Adipose tissue (tissue), 3 donors: ENCODE measurements around the gene SPEG. TPM values are rescaled to one million over a fixed set of nuclear protein-coding genes. Genes with fewer than 3 reads are reported as not detected.

Experiments used
- H3K27ac ChIP-seq: one replicate; pipeline ENCODE4 v1.5.1; 2013; ENCODE audit warnings: low read depth, low read length
- WGBS, 3 donors: extraction: QIAGEN DNeasy Blood & Tissue Kit; methylation state at CpG; one replicate each; pipeline ENCODE4 v1.1.7; 2013; 5-methylcytosine and 5-hydroxymethylcytosine counted together
- polyA plus RNA-seq, 3 donors: library from polyadenylated mRNA; stranded (reverse); fragments of 200-250 nt; gene quantifications; one replicate each; pipeline ENCODE4 v1.2.3, GENCODE V29; 2013
- donor health status: healthy with polysubstance abuse.
- donor health status: Bipolar disorder and iron deficiency.
- donor health status: healthy.

SPEG gene
- polyA plus RNA-seq, 3 donors: 3.4 to 22.5 (median 6.8) TPM

DNA sequence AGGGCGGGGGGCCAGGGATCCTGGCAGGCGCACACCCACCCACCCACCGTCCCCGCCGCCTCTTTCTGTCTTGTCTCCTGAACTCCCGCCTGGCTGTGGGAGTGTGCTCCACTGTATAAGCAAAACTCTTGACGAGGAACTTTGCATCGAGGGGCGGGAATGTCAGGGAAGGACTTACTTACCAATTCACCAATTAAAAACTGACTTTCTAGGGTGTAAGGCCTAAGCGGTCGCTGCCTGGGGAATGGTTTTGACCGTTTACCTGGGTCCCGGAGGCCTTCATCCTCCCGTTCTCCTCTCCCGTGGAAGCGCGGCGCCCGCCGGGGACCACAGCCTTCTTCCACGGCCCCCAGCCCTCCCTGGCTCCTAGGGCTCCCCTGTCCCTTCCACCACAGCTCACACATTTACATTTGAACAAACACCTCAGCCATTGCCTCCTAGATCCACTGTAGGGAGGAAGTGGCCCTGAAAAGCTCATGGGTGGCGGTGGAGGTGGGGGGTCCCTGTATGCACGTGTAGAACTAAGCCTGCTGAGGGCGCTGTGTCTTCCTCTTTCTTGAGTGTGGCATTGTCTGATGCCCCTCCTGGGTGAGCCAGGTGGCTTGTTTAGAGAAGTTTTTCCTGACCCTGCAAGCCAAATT lies 88.5 kb downstream of the SPEG start:
- WGBS, 3 donors: 15 to 28% (median 18%) methylated on average over 23 to 24 of the region's 24 CpGs
- no peak overlapping the region for H3K27ac ChIP-seq

DNA sequence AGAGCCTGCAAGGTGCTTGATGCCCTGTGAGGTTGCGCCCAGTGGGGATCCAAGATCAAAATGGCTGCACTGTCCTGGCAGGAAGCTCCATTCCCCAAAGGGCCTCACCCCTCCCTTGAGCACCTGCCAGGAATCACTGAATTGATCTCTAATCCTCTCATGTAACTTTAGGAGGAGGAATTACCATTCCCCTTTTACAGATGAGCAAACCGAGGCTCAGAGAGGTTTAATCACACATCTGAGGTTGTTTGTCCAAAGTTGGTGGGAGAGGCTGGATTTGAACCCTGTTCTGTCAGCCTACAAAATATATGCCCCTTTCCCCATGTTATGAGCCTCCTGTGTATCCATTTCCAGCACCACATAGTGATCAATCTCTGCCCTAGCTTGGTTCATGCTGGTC lies 90.2 kb downstream of the SPEG start:
- no peak overlapping the region for H3K27ac ChIP-seq
- 91 to 97% (median 93%) methylated on average over 2 of the region's 2 CpGs for WGBS, 3 donors

DNA sequence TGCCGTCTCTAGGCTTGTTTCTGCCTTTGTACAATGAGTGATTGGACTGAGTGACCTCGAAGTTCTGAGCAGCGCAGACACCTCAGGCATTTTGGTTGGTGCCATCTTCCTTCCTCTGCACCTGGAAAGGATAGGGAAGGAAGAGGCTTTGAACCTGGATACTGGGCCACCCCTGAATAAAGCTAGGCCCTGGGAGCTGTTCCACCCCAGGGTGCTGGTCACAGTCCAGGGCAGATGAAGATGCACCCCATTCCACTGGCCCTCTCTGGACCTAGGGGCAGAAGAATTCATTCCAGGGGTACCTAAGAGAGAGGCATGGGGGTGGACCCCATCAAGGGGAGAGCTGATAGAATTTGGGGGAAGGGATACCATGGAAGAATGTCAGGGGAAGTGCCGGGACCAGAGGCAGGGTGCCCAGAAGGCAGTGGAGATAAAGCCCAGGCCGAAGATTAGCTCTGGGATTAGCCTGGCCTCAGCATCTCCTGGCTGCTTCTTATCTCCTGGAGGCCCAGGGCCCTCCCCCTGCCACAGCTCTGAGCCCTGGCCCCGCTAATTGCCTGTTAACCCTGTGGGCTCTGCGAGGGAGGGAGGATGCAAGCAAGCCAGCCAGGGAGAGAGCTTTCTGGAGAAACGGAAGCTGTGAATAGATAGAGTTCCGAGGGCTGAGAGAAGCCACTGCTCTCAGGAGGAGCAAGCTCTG lies 91.0 kb downstream of the SPEG start:
- no peak overlapping the region for H3K27ac ChIP-seq
- 38 to 47% (median 45%) methylated on average over 9 of the region's 9 CpGs for WGBS, 3 donors

DNA sequence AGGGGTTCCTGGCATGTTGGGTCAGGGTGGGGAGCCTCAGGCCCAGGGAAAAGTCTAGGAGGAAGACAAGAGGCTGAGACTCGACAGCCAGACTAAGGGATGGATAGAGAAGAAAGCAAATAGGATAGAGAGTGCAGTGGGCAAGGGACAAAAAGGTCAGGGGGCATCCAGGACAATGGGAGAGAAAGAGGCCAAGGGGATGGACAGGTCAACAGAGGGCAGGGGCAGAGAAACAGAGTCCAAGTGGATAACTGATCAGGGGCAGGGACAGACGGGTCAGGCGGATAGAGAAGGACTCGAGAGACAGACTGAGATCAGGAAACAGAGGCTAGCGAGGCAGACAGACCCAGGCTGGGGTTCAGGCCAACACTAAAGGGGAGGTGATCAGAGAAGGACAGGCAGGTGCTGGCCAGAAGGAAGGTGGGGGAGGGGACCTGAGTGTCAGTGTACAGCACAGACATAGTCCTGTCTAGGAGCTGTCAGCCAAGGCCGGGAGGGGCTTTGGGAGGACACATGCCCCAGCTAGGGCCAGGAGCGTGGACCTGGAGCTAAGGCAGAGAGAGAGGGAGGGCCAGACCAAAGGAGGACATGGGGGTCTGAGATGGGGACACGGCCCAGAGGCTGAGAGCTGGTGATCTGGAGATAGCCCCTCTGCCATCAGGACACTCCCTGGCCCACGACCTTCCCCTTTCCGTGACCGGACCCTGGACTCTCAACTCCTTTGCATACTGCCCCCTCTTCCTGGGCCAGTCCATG lies 91.9 kb downstream of the SPEG start:
- 46 to 53% (median 49%) methylated on average over 10 to 11 of the region's 11 CpGs for WGBS, 3 donors
- no peak overlapping the region for H3K27ac ChIP-seq

DNA sequence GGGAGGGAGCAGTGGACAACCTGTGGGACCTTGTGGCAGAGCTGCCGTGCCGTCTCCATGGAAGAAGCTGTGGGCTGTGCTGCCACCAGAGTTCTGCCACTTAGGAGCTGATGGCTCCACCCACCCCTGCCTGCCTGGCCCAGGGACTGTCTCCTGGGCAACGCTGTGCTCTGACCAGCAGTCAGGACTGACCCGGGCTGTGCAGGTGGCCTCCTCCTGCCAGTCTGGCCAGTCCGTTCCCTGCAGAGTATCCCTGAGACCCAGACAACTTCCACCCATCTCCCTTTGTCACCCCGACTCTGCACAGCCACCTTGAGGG lies 92.4 kb downstream of the SPEG start:
- no peak overlapping the region for H3K27ac ChIP-seq
- 22 to 61% (median 60%) methylated on average over 6 of the region's 6 CpGs for WGBS, 3 donors

DNA sequence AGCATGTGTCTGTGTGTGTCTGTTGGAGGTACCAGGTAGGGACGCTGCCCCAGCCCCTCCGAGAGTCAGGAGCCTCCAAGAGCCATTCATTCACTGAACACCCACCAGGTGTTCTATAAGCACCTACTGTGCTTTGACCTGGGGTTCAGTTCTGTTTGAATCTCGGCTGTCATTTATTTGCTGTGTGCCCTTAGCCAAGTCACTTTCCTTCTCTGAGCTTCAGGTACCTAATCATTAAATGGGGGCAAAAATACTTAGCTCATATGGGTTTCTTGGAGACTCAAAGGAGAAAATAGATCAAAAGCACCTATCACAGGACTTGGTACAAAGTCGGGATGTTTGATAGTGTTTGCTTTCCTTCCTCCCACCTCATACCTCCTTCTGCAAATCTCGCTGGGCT lies 92.8 kb downstream of the SPEG start:
- H3K27ac ChIP-seq: no peak overlapping the region
- WGBS, 3 donors: 50 to 70% (median 62%) methylated on average over 5 of the region's 5 CpGs

DNA sequence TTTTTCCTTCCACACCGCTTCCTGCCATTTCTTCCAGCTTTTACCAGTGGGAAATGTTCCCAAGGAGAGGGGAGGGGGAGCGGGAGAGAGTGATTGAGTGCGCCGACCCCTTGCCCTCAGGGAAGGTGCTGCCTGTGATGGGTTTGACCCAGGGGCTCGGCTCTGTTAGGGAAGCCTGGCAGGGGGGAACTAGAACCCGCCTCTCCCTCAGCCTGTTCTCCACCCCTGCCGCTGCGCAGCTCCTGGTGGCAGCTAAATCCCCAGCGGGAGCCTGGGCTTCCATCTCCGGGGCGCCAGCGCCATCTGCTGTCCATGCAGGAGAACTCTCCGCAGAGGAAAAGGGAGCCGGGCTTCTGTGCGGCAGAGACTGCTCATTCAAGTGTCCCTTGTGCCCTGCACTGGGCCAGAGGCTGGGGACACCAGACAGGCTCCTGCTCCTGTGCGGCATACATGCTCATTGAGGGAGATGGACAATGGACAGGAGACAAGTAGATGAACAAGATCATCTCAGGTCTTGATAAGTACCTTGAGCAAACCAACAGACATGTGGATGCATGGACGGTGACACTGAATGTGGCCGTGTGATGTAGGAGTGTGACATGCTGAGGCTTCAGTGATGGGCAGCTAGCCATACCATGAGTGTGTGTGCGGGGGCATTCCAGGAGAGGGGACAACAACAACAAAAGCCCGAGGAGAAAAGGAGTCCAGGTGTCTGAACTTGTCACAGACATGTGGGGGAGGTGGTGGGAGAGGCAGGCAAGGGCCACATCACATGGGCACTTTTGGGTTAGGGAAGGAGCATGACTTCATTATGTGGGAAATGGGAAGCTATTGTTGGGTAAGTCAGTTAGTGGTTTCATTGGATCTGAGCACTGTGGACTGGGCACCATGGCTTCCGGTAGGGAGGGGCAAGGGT lies 95.7 kb downstream of the SPEG start:
- no peak overlapping the region for H3K27ac ChIP-seq
- 11 to 15% (median 14%) methylated on average over 21 of the region's 21 CpGs for WGBS, 3 donors

DNA sequence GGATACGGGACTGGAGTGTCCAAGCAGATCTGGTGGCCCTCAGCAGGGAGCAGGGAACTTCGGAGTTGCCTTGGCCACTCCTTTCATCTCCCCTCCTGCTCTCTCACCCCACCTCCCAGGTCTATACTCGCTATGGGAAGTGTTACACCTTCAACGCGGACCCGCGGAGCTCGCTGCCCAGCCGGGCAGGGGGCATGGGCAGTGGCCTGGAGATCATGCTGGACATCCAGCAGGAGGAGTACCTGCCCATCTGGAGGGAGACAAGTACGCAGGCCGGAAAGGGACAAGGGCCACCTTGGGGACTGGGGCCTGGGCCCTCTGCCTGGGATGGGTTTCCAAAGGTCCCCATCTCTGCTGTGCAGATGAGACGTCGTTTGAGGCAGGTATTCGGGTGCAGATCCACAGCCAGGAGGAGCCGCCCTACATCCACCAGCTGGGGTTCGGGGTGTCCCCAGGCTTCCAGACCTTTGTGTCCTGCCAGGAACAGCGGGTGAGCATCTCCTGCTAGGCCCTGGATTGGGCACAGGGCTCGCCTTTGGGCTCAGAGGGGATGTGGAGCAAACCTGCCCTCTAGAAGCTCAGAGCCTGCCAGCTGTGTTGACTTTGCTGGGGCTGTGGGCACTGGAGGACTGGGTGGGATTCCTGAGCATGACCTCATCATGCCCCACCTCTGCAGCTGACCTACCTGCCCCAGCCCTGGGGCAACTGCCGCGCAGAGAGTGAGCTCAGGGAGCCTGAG lies 97.2 kb downstream of the SPEG start:
- 74 to 80% (median 79%) methylated on average over 20 of the region's 20 CpGs for WGBS, 3 donors
- H3K27ac ChIP-seq: no peak overlapping the region

DNA sequence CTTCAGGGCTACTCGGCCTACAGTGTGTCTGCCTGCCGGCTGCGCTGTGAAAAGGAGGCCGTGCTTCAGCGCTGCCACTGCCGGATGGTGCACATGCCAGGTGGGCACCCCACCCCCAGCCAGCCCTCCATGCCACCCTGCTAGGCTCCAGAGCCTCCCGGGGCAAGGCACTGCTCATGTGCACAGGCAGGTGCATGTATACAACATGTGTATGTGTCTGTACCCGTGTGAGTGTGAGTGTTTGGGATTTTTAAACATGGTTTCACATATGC lies 97.7 kb downstream of the SPEG start:
- WGBS, 3 donors: 76 to 89% (median 80%) methylated on average over 8 of the region's 8 CpGs
- no peak overlapping the region for H3K27ac ChIP-seq

DNA sequence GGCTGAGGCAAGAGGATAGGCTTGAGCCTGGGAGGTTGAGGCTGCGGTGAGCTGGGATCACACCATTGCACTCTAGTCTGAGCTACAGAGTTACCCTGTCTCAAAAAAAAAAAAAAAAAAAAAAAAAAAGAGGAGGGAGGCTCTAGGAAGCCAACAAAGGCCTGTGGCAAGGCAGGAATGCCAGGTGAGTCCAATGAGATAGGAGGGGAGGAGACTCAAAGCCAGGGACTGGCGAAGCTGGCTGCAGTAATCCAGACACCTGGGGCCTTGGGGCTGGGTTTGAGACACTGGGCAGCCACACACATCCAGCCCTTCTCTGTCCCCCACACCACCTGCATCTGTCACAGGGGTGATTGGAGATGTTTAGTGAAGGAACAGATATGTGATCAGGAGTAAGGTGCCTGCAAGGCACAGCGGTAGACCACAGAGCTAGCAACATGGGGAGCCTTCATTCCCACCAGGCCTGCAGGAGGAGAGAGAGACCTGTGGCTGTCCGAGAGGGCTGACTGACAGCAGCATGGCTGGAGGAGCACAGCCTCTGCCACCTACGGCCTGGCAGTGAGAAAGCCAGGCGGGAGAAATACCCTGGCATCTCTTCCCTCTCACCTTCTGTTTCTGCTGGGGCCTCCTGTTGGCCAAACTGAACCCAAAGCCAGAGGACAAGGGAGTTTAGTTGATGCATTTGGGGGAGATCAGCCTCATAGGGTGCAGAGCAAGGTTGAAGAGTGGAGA lies 99.5 kb downstream of the SPEG start:
- H3K27ac ChIP-seq: no peak overlapping the region
- WGBS, 3 donors: 78 to 89% (median 88%) methylated on average over 6 of the region's 6 CpGs

DNA sequence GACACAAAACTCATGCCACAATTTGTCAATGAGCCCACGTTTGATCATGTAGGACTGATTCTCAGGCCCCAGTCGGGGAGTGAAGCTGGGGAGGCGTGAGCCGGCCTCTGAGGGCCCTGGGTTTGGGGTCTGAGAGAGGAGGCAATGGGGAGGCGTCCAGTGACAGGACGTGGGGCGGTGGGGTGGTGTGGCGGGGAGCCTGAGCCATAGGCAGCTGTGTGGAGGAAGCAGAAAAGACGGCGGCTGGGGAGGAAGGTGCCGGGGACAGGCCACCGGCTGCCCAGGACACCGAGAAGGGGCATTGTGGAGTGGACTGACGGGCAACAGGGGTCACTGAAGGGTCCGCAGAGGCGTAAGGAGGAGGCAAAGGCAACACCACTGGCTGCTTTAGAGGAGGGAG lies 101.8 kb downstream of the SPEG start:
- no peak overlapping the region for H3K27ac ChIP-seq
- WGBS, 3 donors: 73 to 84% (median 76%) methylated on average over 16 of the region's 16 CpGs

DNA sequence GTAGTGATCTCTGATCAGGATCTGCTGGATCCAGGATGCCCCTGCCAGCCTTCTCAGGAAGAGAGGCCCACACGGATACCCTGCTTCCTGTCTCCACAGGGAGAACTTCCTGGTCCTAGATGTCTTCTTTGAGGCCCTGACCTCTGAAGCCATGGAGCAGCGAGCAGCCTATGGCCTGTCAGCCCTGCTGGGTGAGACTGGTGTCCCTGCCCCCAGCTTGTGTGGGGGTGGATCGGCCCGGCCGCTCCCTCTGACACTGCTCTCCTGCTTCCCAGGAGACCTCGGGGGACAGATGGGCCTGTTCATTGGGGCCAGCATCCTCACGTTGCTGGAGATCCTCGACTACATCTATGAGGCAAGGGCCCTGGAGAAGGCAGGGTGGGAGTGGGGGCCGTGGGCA lies 102.3 kb downstream of the SPEG start:
- no peak overlapping the region for H3K27ac ChIP-seq
- WGBS, 3 donors: 48 to 66% (median 58%) methylated on average over 9 of the region's 9 CpGs

DNA sequence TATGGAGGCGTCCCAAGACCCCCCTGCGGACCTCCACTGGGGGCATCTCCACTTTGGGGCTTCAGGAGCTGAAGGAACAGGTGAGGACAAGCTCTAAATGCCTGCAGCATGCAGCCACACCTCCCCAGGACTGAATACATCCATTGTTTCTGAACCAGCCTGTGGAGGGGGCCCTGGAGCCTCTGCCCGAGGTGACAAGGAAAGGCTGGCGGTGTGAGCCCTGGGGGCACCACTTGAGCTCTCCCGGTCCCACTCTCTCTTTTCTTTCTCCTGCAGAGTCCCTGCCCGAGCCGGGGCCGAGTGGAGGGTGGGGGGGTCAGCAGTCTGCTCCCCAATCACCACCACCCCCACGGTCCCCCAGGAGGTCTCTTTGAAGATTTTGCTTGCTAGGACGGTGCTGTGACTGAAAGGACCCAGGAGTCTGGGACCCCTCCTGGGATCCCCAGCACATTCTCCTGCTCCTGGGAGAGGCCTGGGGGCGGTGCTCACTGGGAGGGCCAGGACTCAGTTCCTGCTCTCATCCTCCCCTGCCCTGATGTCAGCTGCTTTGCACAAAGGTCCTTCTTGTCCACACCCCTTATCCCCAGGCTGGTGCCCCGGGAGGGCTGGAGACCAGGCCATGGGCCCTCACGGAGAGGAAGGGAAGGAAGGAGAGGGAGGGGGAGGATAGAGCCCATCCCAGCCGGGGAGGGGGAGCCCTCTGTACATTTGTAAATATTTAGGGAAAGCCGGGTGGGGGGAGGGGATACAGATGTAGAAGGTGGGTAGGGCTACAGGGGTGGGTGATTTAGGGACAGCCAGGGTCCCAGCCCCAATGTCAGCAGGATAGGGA lies 103.2 kb downstream of the SPEG start:
- 46 to 51% (median 50%) methylated on average over 13 to 15 of the region's 15 CpGs for WGBS, 3 donors
- H3K27ac ChIP-seq: no peak overlapping the region

DNA sequence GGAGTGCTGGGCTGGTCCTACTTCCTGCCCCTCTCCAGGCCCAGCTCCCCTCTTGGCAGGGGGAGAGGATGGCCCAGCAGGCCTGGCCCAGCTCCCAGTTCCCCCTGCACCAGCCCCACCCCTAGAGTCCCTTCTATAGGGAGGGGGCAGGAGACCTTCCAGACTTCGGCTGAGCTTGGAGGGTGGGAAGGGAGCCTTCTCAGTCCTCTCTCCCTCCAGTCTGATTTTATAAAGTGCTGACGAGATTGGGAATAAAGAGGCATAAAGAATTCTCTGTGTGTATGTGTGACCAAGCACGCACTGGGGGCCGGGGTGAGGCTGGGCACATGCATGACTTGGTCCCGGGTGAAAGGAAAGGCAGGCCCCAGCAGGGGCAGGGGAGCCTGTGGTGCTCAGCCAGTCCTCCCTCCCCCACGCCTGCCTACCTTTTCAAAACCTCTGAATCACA lies 103.9 kb downstream of the SPEG start:
- WGBS, 3 donors: 58 to 84% (median 60%) methylated on average over 6 of the region's 6 CpGs

DNA sequence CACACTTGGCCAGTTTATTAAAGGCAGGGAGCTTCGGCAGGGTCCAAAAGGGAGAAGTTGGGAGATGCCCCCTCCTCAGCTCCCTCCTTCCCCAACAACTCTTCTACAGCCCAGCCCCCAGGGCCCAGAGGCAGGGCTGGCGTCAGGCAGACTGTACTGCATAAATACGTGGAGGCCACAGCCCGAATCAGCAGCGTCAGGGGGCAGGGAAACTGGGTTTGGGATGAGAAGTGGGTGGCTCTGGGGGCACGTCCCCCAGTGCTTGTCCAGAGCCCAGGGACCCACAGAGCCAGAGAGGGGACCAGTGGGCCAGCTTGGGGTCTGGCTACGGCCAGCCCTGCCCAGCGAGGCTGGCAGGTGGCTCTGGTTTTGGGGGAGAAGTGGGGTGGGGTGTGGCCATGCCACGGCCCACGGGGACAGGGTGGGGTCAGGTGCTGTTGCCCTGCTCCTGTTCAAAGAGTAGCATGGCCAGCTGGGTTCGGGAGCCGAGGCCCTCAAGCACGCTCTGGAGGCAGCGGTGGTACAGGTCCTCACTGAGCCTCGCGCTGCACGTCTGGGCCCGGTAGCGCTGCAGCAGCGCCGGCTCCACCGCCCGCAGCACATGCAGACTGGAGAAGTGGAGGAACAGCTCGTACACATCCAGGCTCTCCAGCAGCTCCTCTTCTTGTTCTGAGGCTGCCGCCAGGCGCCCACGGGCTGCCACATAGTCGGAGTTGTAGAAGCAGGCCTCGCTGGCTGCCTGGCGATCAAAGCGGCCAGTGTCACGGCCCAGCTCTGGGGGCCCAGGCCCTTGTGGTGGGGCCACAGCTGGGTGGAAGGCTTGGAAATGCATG lies 104.5 kb downstream of the SPEG start:
- WGBS, 3 donors: 85 to 89% (median 86%) methylated on average over 29 to 32 of the region's 32 CpGs
- no peak overlapping the region for H3K27ac ChIP-seq

More for the DNA sequence above, 103.9 kb downstream of the SPEG start:
- no peak overlapping the region for H3K27ac ChIP-seq
